Measurements from ENCODE around the gene ZFP3. TPM values are rescaled to one million over a fixed set of nuclear protein-coding genes. Genes with fewer than 3 reads are reported as not detected.
A peak's percentile ranks its signal among the peaks of the same experiment; 100 is the strongest.
"Not testable (repeated sequence)": the region's sequence is repeated elsewhere in the genome, so short reads cannot be mapped to it uniquely, and the experiment has no call there.

The ZFP3 gene
- total RNA-seq (10.0 TPM), polyA plus RNA-seq (ENCODE audit: insufficient read depth, low read depth, low replicate concordance) (3.4 TPM)
- long read RNA-seq, donor 1, full-length matches to known transcripts, result 2 of 2 reads
- long read RNA-seq, donor 1, partial matches to known transcripts, result 0 of 2 reads
- long read RNA-seq, donor 1, other reads (novel, unspliced or antisense), result 0 of 2 reads
- long read RNA-seq, donor 2, full-length matches to known transcripts, result 4 of 27 reads
- long read RNA-seq, donor 2, partial matches to known transcripts, result 23 of 27 reads
- long read RNA-seq, donor 2, other reads (novel, unspliced or antisense), result 0 of 27 reads
- long read RNA-seq, donor 3, full-length matches to known transcripts, result 8 of 8 reads
- long read RNA-seq, donor 3, partial matches to known transcripts, result 0 of 8 reads
- long read RNA-seq, donor 3, other reads (novel, unspliced or antisense), result 0 of 8 reads
- long read RNA-seq, donor 4, full-length matches to known transcripts, result 8 of 8 reads
- long read RNA-seq, donor 4, partial matches to known transcripts, result 0 of 8 reads
- long read RNA-seq, donor 4, other reads (novel, unspliced or antisense), result 0 of 8 reads
- long read RNA-seq, donor 5, result 0 reads
- long read RNA-seq, donor 6, full-length matches to known transcripts, result 4 of 4 reads
- long read RNA-seq, donor 6, partial matches to known transcripts, result 0 of 4 reads
- long read RNA-seq, donor 6, other reads (novel, unspliced or antisense), result 0 of 4 reads
- long read RNA-seq, donor 7, full-length matches to known transcripts, result 1 of 1 reads
- long read RNA-seq, donor 7, partial matches to known transcripts, result 0 of 1 reads
- long read RNA-seq, donor 7, other reads (novel, unspliced or antisense), result 0 of 1 reads
- long read RNA-seq, donor 8, full-length matches to known transcripts, result 3 of 3 reads
- long read RNA-seq, donor 8, partial matches to known transcripts, result 0 of 3 reads
- long read RNA-seq, donor 8, other reads (novel, unspliced or antisense), result 0 of 3 reads
- long read RNA-seq, donor 9, result 0 reads
- long read RNA-seq, donor 10, full-length matches to known transcripts, result 6 of 6 reads
- long read RNA-seq, donor 10, partial matches to known transcripts, result 0 of 6 reads
- long read RNA-seq, donor 10, other reads (novel, unspliced or antisense), result 0 of 6 reads

GRCh38 chr17:5078106-5079028, at the start of gene ZFP3:
ZFP3 (plus strand) TSS chr17:5078467; CDS start chr17:5091505, 13,038 bp downstream.
- Histone ChIP-seq H3K36me3 (ENCODE audit: control insufficient read depth in 2 of 3, insufficient read depth in 3 of 3, low read length in 3 of 3) (peaks cover 0 to 10% (median 0%) of the 10 kb centered on the region in 3 donors), H3K27ac (ENCODE audit: low read depth in 2 of 2, low read length in 2 of 2) (peak within 1 kb of the TSS; percentile 69 to 82), H3K9me3 (ENCODE audit: control insufficient read depth in 2 of 3, insufficient read depth in 1 of 3, low read length in 3 of 3) (peaks cover 0 to 12% (median 2%) of the 10 kb centered on the region in 3 donors), H3K4me1 (ENCODE audit: control insufficient read depth in 2 of 3, insufficient read depth in 2 of 3, low read depth in 1 of 3, low read length in 3 of 3) (peaks cover 0 to 8% (median 4%) of the 10 kb centered on the region in 3 donors), H3K4me3 (ENCODE audit: low read length in 3 of 3) (peak within 1 kb of the TSS; percentile 83 to 89 (median 85)), H3K9ac (ENCODE audit: low read length in 3 of 3) (peak within 1 kb of the TSS; percentile 68 to 83 (median 75)), H3K27me3 (ENCODE audit: control insufficient read depth, insufficient read depth, low read length) (no peaks in the 10 kb centered on the region)
- intact Hi-C loops (cut with DNase I), result no loop called here
- peak; percentile 91 to 95 (median 94) for DNase-seq
- no peak for FAIRE-seq
- peak; percentile 1 for TF ChIP-seq CTCF (IDR thresholded peaks at IDR 0.05; ENCODE audit: borderline replicate concordance, extremely low read depth, insufficient read depth)

- H3K27me3 ChIP-seq (ENCODE audit: control insufficient read depth, insufficient read depth, low read length); intact Hi-C loops (cut with DNase I); FAIRE-seq; DNase-seq; H3K4me3 ChIP-seq (ENCODE audit: low read length in 3 of 3); H3K9me3 ChIP-seq (ENCODE audit: control insufficient read depth in 2 of 3, insufficient read depth in 1 of 3, low read length in 3 of 3); H3K27ac ChIP-seq (ENCODE audit: low read depth in 2 of 2, low read length in 2 of 2); H3K4me1 ChIP-seq (ENCODE audit: control insufficient read depth in 2 of 3, insufficient read depth in 2 of 3, low read depth in 1 of 3, low read length in 3 of 3); H3K9ac ChIP-seq (ENCODE audit: low read length in 3 of 3); H3K36me3 ChIP-seq (ENCODE audit: control insufficient read depth in 2 of 3, insufficient read depth in 3 of 3, low read length in 3 of 3): not testable (repeated sequence)
These were observed 48.1 kb upstream of the ZFP3 start for GRCh38 chr17:5030168-5030567.

GRCh38 chr17:5031365-5032082, 46.7 kb upstream of the ZFP3 start:
- FAIRE-seq, result no peak
- peak; percentile 82 for TF ChIP-seq CTCF (IDR thresholded peaks at IDR 0.05; ENCODE audit: borderline replicate concordance, extremely low read depth, insufficient read depth)

More at GRCh38 chr17:5031365-5032082, 46.7 kb upstream of the ZFP3 start:
- H3K4me1 ChIP-seq (ENCODE audit: control insufficient read depth in 2 of 3, insufficient read depth in 2 of 3, low read depth in 1 of 3, low read length in 3 of 3), result no peaks in the 10 kb centered on the region
- peak overlapping the region; percentile 26 to 57 (median 42) for H3K4me3 ChIP-seq (ENCODE audit: low read length in 3 of 3)
- H3K9me3 ChIP-seq (ENCODE audit: control insufficient read depth in 2 of 3, insufficient read depth in 1 of 3, low read length in 3 of 3), result no peaks in the 10 kb centered on the region
- intact Hi-C loops (cut with DNase I), result no loop called here
- H3K27ac ChIP-seq (ENCODE audit: low read depth in 2 of 2, low read length in 2 of 2), result no peak overlapping the region
- H3K36me3 ChIP-seq (ENCODE audit: control insufficient read depth in 2 of 3, insufficient read depth in 3 of 3, low read length in 3 of 3), result no peaks in the 10 kb centered on the region
- H3K9ac ChIP-seq (ENCODE audit: low read length in 3 of 3), result peak overlapping the region in 1 of 3 donors; percentile 69
- H3K27me3 ChIP-seq (ENCODE audit: control insufficient read depth, insufficient read depth, low read length), result no peaks in the 10 kb centered on the region
- peak; percentile 87 to 97 (median 93) for DNase-seq

Measured in kidney (tissue), 22 donors.